HS-5 (cell line): ENCODE data around the gene MLLT3.

ENCODE experiments used
- DNase-seq: peaks from one replicate; pipeline ENCODE4 v3.0.0-alpha.2; 2012; ENCODE audit warnings: low read depth

Gene MLLT3

GRCh38 chr9:20417373-20418080 is 204.8 kb downstream of the MLLT3 start:
- no peak for DNase-seq

GRCh38 chr9:20414150-20414549 is 208.1 kb downstream of the MLLT3 start:
- DNase-seq = no peak

GRCh38 chr9:20409321-20410092 is 212.8 kb downstream of the MLLT3 start:
- DNase-seq = no peak

- DNase-seq = no peak
Measured at GRCh38 chr9:20408513-20408912, 213.8 kb downstream of the MLLT3 start.

- no peak for DNase-seq
Measured at GRCh38 chr9:20407013-20407412, 215.3 kb downstream of the MLLT3 start.

- DNase-seq = no peak
Measured at GRCh38 chr9:20406344-20406743, 216.0 kb downstream of the MLLT3 start.

GRCh38 chr9:20405616-20406015 is 216.7 kb downstream of the MLLT3 start:
- DNase-seq = no peak

- DNase-seq = no peak
Measured at GRCh38 chr9:20405078-20405477, 217.2 kb downstream of the MLLT3 start.

- DNase-seq = no peak
Measured at GRCh38 chr9:20404192-20404813, 218.0 kb downstream of the MLLT3 start.

GRCh38 chr9:20403346-20403745 is 219.0 kb downstream of the MLLT3 start:
- no peak for DNase-seq

- DNase-seq = no peak
Measured at GRCh38 chr9:20402273-20402875, 219.9 kb downstream of the MLLT3 start.

GRCh38 chr9:20398536-20399338 is 223.6 kb downstream of the MLLT3 start:
- DNase-seq = no peak

GRCh38 chr9:20397348-20397747 is 225.0 kb downstream of the MLLT3 start:
- no peak for DNase-seq

- DNase-seq = no peak
Measured at GRCh38 chr9:20396509-20396908, 225.8 kb downstream of the MLLT3 start.

- no peak for DNase-seq
Measured at GRCh38 chr9:20395651-20396050, 226.6 kb downstream of the MLLT3 start.

GRCh38 chr9:20394969-20395368 is 227.3 kb downstream of the MLLT3 start:
- no peak for DNase-seq

- no peak for DNase-seq
Measured at GRCh38 chr9:20391208-20391607, 231.1 kb downstream of the MLLT3 start.

- DNase-seq = no peak
Measured at GRCh38 chr9:20390400-20390799, 231.9 kb downstream of the MLLT3 start.

GRCh38 chr9:20387062-20387461 is 235.2 kb downstream of the MLLT3 start:
- no peak for DNase-seq

- no peak for DNase-seq
Measured at GRCh38 chr9:20384642-20385041, 237.7 kb downstream of the MLLT3 start.

- no peak for DNase-seq
Measured at GRCh38 chr9:20382460-20383071, 239.7 kb downstream of the MLLT3 start.
